B cell (primary cell): Measurements from ENCODE around the gene DOCK7. TPM values are rescaled to one million over a fixed set of nuclear protein-coding genes. Genes with fewer than 3 reads are reported as not detected.

Experiments used
- ATAC-seq: fragments of 200-7000 bp; cut with Tn5 transposase; one replicate; pipeline ENCODE4 v1.10.0; 2021; ENCODE audit warnings: low read depth, mild to moderate bottlenecking, moderate number of reproducible peaks, moderate library complexity
- CTCF ChIA-PET: fragments of 350-600 bp; sonication (Branson Sonifier 250); formaldehyde crosslinking; loops from one replicate; lab custom pipeline; 2021; ENCODE audit warnings: antibody characterized with exemption, inconsistent platforms; lab: Charles Lee
- POLR2A ChIA-PET: fragments of 350-600 bp; sonication (Branson Sonifier 250); formaldehyde crosslinking; loops from one replicate; lab custom pipeline; 2021; ENCODE audit warnings: antibody characterized with exemption; lab: Charles Lee
- DNase-seq: peaks from one replicate; pipeline ENCODE4 v3.0.0; 2013
- H2AFZ ChIP-seq: 2 replicates; pipeline ENCODE4 v1.6.1; 2012; ENCODE audit warnings: mild to moderate bottlenecking, low read depth, low read length; ENCODE audit not compliant: insufficient read depth, poor library complexity, severe bottlenecking
- H3K27ac ChIP-seq, 2 donors: 1 replicate in 1 of 2; 2 replicates in 1 of 2; pipeline ENCODE4 v1.5.1; 2012 to 2013; ENCODE audit warnings: low read length in 2 of 2, mild to moderate bottlenecking in 2 of 2, moderate library complexity in 1 of 2
- H3K27me3 ChIP-seq, 4 experiments: fragments of 200-600 bp in 1 of 4; sonication (generic) in 1 of 4; replicated peaks in 1 of 4; 1 replicate in 2 of 4; 2 replicates in 2 of 4; pipeline versions ENCODE4 v1.6.1 to v1.7.0; 2013 to 2016; ENCODE audit warnings: low read length in 3 of 4, mild to moderate bottlenecking in 2 of 4, mixed read lengths in 1 of 4, moderate library complexity in 1 of 4; ENCODE audit not compliant: insufficient read depth in 4 of 4, control insufficient read depth in 3 of 4; ENCODE audit errors: control extremely low read depth in 1 of 4
- H3K36me3 ChIP-seq, 2 experiments: replicated peaks in 1 of 2; 1 replicate in 1 of 2; 2 replicates in 1 of 2; pipeline versions ENCODE4 v1.6.1 to v1.7.1; 2013; ENCODE audit warnings: low read length in 1 of 2; ENCODE audit not compliant: insufficient read depth in 2 of 2, control insufficient read depth in 1 of 2; ENCODE audit errors: control extremely low read depth in 1 of 2, extremely low read depth in 1 of 2
- H3K4me1 ChIP-seq, 2 donors: fragments of 200-600 bp in 1 of 2; sonication (generic) in 1 of 2; 1 replicate in 1 of 2; 2 replicates in 1 of 2; pipeline versions ENCODE4 v1.5.1 to v1.6.1; 2013 to 2017; ENCODE audit warnings: low read length in 2 of 2; ENCODE audit not compliant: control insufficient read depth in 2 of 2, insufficient read depth in 2 of 2
- H3K4me2 ChIP-seq: replicated peaks from 2 replicates; pipeline ENCODE3; 2012; ENCODE audit warnings: mild to moderate bottlenecking, low read depth, low read length; ENCODE audit not compliant: poor library complexity, severe bottlenecking
- H3K4me3 ChIP-seq, 5 experiments: fragments of 200-600 bp in 1 of 5; sonication (generic) in 1 of 5; 1 replicate in 3 of 5; 2 replicates in 2 of 5; pipeline versions ENCODE4 v1.5.1 to v1.7.0; 2011 to 2016; ENCODE audit warnings: low read length in 4 of 5, mild to moderate bottlenecking in 4 of 5, low read depth in 2 of 5, control low read depth in 1 of 5, moderate library complexity in 1 of 5; ENCODE audit not compliant: insufficient read depth in 1 of 5; ENCODE audit errors: control extremely low read depth in 1 of 5, extremely low read depth in 1 of 5
- H3K79me2 ChIP-seq: fragments of 200-600 bp; sonication (generic); one replicate; pipeline ENCODE4 v1.6.0; 2016; ENCODE audit warnings: low read length; ENCODE audit not compliant: control insufficient read depth, insufficient read depth
- H3K9ac ChIP-seq: fragments of 200-600 bp; sonication (generic); 2 replicates; pipeline ENCODE4 v1.6.1; 2017; ENCODE audit warnings: mild to moderate bottlenecking, low read length, moderate library complexity
- H3K9me3 ChIP-seq, 3 donors: one replicate each; pipeline versions ENCODE4 v1.6.1 to v1.7.1; 2013; ENCODE audit warnings: low read length in 2 of 3; ENCODE audit not compliant: control insufficient read depth in 2 of 3, insufficient read depth in 1 of 3; ENCODE audit errors: control extremely low read depth in 1 of 3
- H4K20me1 ChIP-seq: 2 replicates; pipeline ENCODE4 v1.6.0; 2012; ENCODE audit warnings: mild to moderate bottlenecking, low read length; ENCODE audit not compliant: insufficient read depth, control insufficient read depth, poor library complexity, severe bottlenecking
- H3K27ac Mint-ChIP-seq: one replicate; pipeline ENCODE4 v1.8.0; 2021; ENCODE audit warnings: mixed read lengths
- H3K27me3 Mint-ChIP-seq: one replicate; pipeline ENCODE4 v1.8.0; 2021; ENCODE audit warnings: mixed read lengths
- H3K4me1 Mint-ChIP-seq: one replicate; pipeline ENCODE4 v1.8.0; 2021; ENCODE audit warnings: mixed read lengths
- H3K4me3 Mint-ChIP-seq: one replicate; pipeline ENCODE4 v1.8.0; 2021; ENCODE audit warnings: mixed read lengths
- H3K9me3 Mint-ChIP-seq: one replicate; pipeline ENCODE4 v1.8.0; 2022; ENCODE audit warnings: mixed read lengths; ENCODE audit not compliant: insufficient read depth
- EZH2 ChIP-seq: IDR thresholded peaks from 2 replicates; pipeline ENCODE4 v1.6.1; 2012; ENCODE audit warnings: borderline replicate concordance, low read depth, mild to moderate bottlenecking, moderate library complexity, low read length; ENCODE audit not compliant: insufficient read depth, poor library complexity, severe bottlenecking
- WGBS: methylation state at CpG from one replicate; pipeline ENCODE4 v1.1.5; 2013; ENCODE audit warnings: missing lambda C conversion rate; ENCODE audit not compliant: insufficient coverage; 5-methylcytosine and 5-hydroxymethylcytosine counted together
- intact Hi-C: fragments of 100-400 bp; cut with micrococcal nuclease; formaldehyde crosslinking; loops from one replicate; pipeline ENCODE4 v1.10.0; 2022
- polyA plus RNA-seq: library from polyadenylated mRNA; depleted of rRNA; stranded (reverse); fragments of >200 nt; gene quantifications from 2 replicates; pipeline ENCODE4 v1.2.3, GENCODE V29; 2012
- total RNA-seq, 2 donors: library from RNA; stranded (reverse); fragments of 120-200 nt in 1 of 2; gene quantifications; 1 replicate in 1 of 2; 2 replicates in 1 of 2; pipeline versions ENCODE4 v1.2.3 to v1.2.4, GENCODE V29; 2013 to 2022
- TF ChIP-seq, protein P1 (sequence below): fragments of 200-600 bp; IDR thresholded peaks from one replicate; pipeline ENCODE4 v1.8.0; 2022; ENCODE audit warnings: antibody characterized with exemption, mild to moderate bottlenecking

DOCK7 gene
- total and polyA plus RNA-seq, 2 donors (not counting 1 experiment from before 2014, with no cell fraction given) = 3.6 to 20.5 TPM

DNA sequence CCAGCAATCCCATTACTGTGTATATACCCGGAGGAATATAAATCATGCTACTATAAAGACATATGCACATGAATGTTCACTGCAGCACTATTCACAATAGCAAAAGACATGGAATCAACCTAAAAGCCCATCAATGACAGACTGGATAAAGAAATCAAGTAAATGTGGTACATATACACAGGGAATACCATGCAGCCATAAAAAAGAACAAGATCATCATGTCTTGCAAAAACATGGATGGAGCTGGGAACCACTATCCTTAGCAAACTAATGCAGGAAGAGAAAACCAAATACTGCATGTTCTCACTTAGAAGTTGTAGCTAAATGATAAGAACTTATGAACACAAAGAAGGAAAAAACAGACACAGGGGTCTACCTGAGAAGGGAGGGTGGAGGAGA lies 97.2 kb downstream of the DOCK7 start:
- no peak overlapping the region for H2AFZ ChIP-seq
- intact Hi-C loops = no loop called here
- Mint-ChIP-seq H3K4me3 (no peak overlapping the region), H3K9me3 (no peaks in the 10 kb centered on the region), H3K27me3 (no peaks in the 10 kb centered on the region), H3K27ac (no peak overlapping the region), H3K4me1 (no peaks in the 10 kb centered on the region)
- no peaks in the 10 kb centered on the region for H4K20me1 ChIP-seq
- WGBS = no CpG with 5 or more reads among the region's 1 CpG
- H3K4me3 ChIP-seq = no peak overlapping the region
- no peaks in the 10 kb centered on the region for H3K4me1 ChIP-seq
- ATAC-seq = no peak
- no peaks in the 10 kb centered on the region for H3K36me3 ChIP-seq
- TF ChIP-seq, protein P1, sequence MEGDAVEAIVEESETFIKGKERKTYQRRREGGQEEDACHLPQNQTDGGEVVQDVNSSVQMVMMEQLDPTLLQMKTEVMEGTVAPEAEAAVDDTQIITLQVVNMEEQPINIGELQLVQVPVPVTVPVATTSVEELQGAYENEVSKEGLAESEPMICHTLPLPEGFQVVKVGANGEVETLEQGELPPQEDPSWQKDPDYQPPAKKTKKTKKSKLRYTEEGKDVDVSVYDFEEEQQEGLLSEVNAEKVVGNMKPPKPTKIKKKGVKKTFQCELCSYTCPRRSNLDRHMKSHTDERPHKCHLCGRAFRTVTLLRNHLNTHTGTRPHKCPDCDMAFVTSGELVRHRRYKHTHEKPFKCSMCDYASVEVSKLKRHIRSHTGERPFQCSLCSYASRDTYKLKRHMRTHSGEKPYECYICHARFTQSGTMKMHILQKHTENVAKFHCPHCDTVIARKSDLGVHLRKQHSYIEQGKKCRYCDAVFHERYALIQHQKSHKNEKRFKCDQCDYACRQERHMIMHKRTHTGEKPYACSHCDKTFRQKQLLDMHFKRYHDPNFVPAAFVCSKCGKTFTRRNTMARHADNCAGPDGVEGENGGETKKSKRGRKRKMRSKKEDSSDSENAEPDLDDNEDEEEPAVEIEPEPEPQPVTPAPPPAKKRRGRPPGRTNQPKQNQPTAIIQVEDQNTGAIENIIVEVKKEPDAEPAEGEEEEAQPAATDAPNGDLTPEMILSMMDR = no peak
- TF ChIP-seq EZH2 = no peak
- H3K9me3 ChIP-seq = no peaks in the 10 kb centered on the region
- H3K27me3 ChIP-seq = no peaks in the 10 kb centered on the region
- H3K79me2 ChIP-seq = no peaks in the 10 kb centered on the region
- ChIA-PET POLR2A (no interaction called here), CTCF (no interaction called here)
- DNase-seq = no peak
- H3K27ac ChIP-seq = no peak overlapping the region
- H3K4me2 ChIP-seq = no peak overlapping the region
- H3K9ac ChIP-seq = no peak overlapping the region

DNA sequence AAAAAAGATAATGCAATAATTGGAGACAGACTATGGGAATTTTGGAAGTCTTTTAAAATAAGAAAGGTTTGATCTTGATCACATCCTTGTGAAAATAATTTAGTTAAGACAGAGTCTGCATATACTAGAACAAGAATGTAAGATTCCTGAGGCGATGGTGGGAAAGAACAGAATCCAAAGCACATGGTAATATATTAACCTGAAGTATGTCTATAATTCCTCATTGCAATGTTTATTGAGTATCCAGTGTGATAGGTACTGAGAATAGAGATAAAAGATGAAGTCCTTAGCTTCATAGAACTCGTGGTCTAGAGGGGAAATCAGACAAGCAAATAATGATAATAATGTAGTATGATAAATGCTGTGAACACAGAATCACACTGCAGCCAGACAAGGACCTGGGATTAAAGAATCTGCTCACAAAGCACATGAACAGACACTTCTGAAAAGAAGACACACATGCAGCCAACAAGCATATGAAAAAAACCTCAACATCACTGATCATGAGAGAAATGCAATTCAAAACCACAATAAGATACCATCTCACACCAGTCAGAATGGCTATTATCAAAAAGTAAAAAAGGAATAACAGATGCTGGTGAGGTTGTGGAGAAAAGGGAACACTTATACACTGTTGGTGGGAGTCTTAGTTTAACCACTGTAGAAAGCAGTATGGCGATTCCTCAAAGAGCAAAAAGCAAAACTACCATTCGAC lies 97.8 kb downstream of the DOCK7 start:
- Histone ChIP-seq H3K9ac (no peak overlapping the region), H3K79me2 (no peaks in the 10 kb centered on the region), H3K36me3 (no peaks in the 10 kb centered on the region), H4K20me1 (no peaks in the 10 kb centered on the region), H2AFZ (no peak overlapping the region), H3K27me3 (no peaks in the 10 kb centered on the region), H3K4me1 (no peaks in the 10 kb centered on the region), H3K27ac (no peak overlapping the region), H3K4me2 (no peak overlapping the region), H3K4me3 (no peak overlapping the region), H3K9me3 (no peaks in the 10 kb centered on the region)
- CTCF ChIA-PET = no interaction called here
- DNase-seq = no peak
- no peaks in the 10 kb centered on the region for H3K27me3 Mint-ChIP-seq
- POLR2A ChIA-PET = no interaction called here
- intact Hi-C loops = no loop called here
- H3K4me1 Mint-ChIP-seq = no peaks in the 10 kb centered on the region
- no peak overlapping the region for H3K4me3 Mint-ChIP-seq
- WGBS = no CpG with 5 or more reads among the region's 4 CpGs
- H3K9me3 Mint-ChIP-seq = no peaks in the 10 kb centered on the region
- ATAC-seq = no peak
- TF ChIP-seq EZH2 = no peak
- TF ChIP-seq, protein P1 = no peak
- no peak overlapping the region for H3K27ac Mint-ChIP-seq
